Sigmoid colon (tissue), 7 donors: ENCODE data around the gene ORMDL3. TPM values are rescaled to one million over a fixed set of nuclear protein-coding genes. Genes with fewer than 3 reads are reported as not detected.

ENCODE experiments used
- DNase-seq: peaks from one replicate; pipeline ENCODE4 v3.0.0-alpha.2; 2019
- H3K27ac ChIP-seq, 4 donors: fragments of 200-600 bp; sonication (generic); one replicate each; pipeline ENCODE4 v1.5.1; 2016 to 2019; ENCODE audit warnings: mild to moderate bottlenecking in 1 of 4
- H3K27me3 ChIP-seq, 3 donors: fragments of 200-600 bp; sonication (generic); one replicate each; pipeline ENCODE4 v1.5.1; 2019; ENCODE audit warnings: mild to moderate bottlenecking in 1 of 3
- H3K36me3 ChIP-seq, 4 donors: fragments of 200-600 bp; sonication (generic); one replicate each; pipeline ENCODE4 v1.5.1; 2016 to 2019
- H3K4me1 ChIP-seq, 4 donors: fragments of 200-600 bp; sonication (generic); one replicate each; pipeline ENCODE4 v1.5.1; 2017 to 2019
- H3K4me3 ChIP-seq, 4 donors: fragments of 200-600 bp; sonication (generic); one replicate each; pipeline ENCODE4 v1.5.1; 2017 to 2019; ENCODE audit warnings: mild to moderate bottlenecking in 2 of 4, moderate library complexity in 1 of 4
- H3K9me3 ChIP-seq, 4 donors: fragments of 200-600 bp in 3 of 4; sonication (generic) in 3 of 4; one replicate each; pipeline versions ENCODE4 v1.5.1 to v1.6.1; 2013 to 2019
- EP300 ChIP-seq, 4 donors: sonication (generic); formaldehyde crosslinking; IDR thresholded peaks; one replicate each; pipeline ENCODE4 v1.6.1; 2017; ENCODE audit warnings: antibody characterized with exemption in 4 of 4
- POLR2A ChIP-seq, 2 donors: fragments of 450-650 bp; IDR thresholded peaks; one replicate each; pipeline ENCODE4 v1.6.1; 2016; ENCODE audit warnings: antibody characterized with exemption in 2 of 2, mild to moderate bottlenecking in 2 of 2, moderate library complexity in 2 of 2
- POLR2AphosphoS5 ChIP-seq, 4 donors: sonication (generic); formaldehyde crosslinking; IDR thresholded peaks; one replicate each; pipeline ENCODE4 v1.6.1; 2017; ENCODE audit warnings: antibody characterized with exemption in 4 of 4
- WGBS, 2 donors: extraction: QIAGEN DNeasy Blood & Tissue Kit; methylation state at CpG; one replicate each; pipeline ENCODE4 v1.1.7; 2013; 5-methylcytosine and 5-hydroxymethylcytosine counted together
- intact Hi-C: fragments of 100-400 bp; cut with DNase I; formaldehyde crosslinking; loops from one replicate; pipeline ENCODE4 v1.15.1; 2023
- polyA plus RNA-seq, 3 donors: library from polyadenylated mRNA; stranded (reverse); fragments of 200-250 nt; gene quantifications; one replicate each; pipeline ENCODE4 v1.2.3, GENCODE V29; 2013
- total RNA-seq, 4 donors: library from RNA; depleted of rRNA; stranded (reverse); fragments of >200 nt; gene quantifications; one replicate each; pipeline ENCODE4 v1.1.0, GENCODE V29; 2016
- TF ChIP-seq, protein P1 (sequence below), 4 experiments: fragments of 450-650 bp in 3 of 4; fragments of 200-600 bp in 1 of 4; IDR thresholded peaks; one replicate each; pipeline ENCODE4 v1.5.1; 2016 to 2019; ENCODE audit warnings: antibody characterized with exemption in 4 of 4, mild to moderate bottlenecking in 3 of 4, moderate library complexity in 2 of 4
- donor health status: healthy with polysubstance abuse.
- donor health status: Bipolar disorder and iron deficiency.
- donor health status: healthy.

The ORMDL3 gene
- total RNA-seq (10 to 100 TPM; 39.8 to 55.7 (median 51.8) TPM), polyA plus RNA-seq (10 to 100 TPM; 39.0 to 72.9 (median 43.9) TPM)

DNA sequence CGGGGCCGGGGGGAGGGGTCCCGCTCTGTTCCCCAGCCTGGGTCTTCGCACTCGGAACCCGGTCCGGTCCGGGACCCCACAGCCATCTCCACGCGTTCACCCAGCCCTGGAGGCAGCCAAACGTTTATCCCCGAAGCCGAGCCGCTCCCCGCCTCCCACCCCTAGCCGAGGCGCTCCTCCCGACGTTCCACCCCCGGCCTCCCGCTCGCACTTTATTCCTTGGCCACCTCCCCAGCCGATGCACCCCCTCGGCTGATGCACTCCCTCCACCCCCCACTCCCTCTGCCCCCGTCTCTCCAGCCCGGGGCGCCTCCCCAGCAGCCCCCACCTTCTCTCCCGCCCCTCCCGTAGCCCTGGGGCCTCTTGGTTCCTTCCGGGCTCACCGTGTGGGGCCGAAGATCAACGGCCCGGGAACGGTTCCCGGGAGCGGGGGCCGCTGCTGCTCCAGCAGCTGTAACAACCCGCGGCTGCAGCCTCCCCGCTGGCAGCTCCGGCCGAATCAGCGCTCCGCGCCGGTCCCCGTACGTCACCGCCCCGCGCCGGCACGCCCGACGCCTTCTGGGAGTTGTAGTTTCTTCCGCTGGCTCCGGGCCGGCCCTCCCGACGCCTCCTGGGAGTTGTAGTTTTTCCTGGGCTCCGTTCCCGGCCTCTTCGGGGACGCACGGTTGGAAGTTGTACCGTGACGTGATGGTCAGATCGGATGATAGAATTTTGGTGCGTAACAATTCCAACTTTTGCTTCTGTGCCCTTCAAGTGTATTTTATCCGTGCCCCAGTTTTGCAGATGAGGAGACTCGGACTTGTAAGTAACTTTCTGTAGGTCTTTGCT lies at the start of gene ORMDL3, which contains the start of gene LRRC3C:
Gene ORMDL3, minus strand, starts transcription at position 501 of the 828 bp plus-strand sequence. CDS start 3,398 bp downstream, outside the sequence.
Gene LRRC3C, plus strand, starts transcription at position 632 of the 828 bp plus-strand sequence. CDS start 13,792 bp downstream, outside the sequence.
- peak; percentile 98 for DNase-seq
- peak within 1 kb of the TSS; percentile 89 to 92 (median 90) for H3K27ac ChIP-seq
- H3K9me3 ChIP-seq: no peaks in the 10 kb centered on the region
- WGBS, 2 donors: 1 to 2% methylated on average over 72 of the region's 72 CpGs
- H3K4me1 ChIP-seq: peaks cover 0 to 46% (median 33%) of the 10 kb centered on the region in 4 donors
- TF ChIP-seq POLR2AphosphoS5 (IDR thresholded peaks at IDR 0.05): peak; percentile 79 to 93 (median 90)
- TF ChIP-seq, protein P1, sequence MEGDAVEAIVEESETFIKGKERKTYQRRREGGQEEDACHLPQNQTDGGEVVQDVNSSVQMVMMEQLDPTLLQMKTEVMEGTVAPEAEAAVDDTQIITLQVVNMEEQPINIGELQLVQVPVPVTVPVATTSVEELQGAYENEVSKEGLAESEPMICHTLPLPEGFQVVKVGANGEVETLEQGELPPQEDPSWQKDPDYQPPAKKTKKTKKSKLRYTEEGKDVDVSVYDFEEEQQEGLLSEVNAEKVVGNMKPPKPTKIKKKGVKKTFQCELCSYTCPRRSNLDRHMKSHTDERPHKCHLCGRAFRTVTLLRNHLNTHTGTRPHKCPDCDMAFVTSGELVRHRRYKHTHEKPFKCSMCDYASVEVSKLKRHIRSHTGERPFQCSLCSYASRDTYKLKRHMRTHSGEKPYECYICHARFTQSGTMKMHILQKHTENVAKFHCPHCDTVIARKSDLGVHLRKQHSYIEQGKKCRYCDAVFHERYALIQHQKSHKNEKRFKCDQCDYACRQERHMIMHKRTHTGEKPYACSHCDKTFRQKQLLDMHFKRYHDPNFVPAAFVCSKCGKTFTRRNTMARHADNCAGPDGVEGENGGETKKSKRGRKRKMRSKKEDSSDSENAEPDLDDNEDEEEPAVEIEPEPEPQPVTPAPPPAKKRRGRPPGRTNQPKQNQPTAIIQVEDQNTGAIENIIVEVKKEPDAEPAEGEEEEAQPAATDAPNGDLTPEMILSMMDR (IDR thresholded peaks at IDR 0.05): no peak
- peak in 1 of 4 donors; percentile 72 for TF ChIP-seq EP300 (IDR thresholded peaks at IDR 0.05)
- TF ChIP-seq POLR2A (IDR thresholded peaks at IDR 0.05): peak in 1 of 2 donors; percentile 64
- intact Hi-C loops: loop anchor here (5.0 kb wide), 1 partner anchor 170 kb away; no protein-coding TSS in a partner anchor
- H3K36me3 ChIP-seq: peaks cover 11 to 18% (median 14%) of the 10 kb centered on the region in 4 donors
- H3K4me3 ChIP-seq: peak within 1 kb of the TSS; percentile 54 to 93 (median 91)
- no peaks in the 10 kb centered on the region for H3K27me3 ChIP-seq

DNA sequence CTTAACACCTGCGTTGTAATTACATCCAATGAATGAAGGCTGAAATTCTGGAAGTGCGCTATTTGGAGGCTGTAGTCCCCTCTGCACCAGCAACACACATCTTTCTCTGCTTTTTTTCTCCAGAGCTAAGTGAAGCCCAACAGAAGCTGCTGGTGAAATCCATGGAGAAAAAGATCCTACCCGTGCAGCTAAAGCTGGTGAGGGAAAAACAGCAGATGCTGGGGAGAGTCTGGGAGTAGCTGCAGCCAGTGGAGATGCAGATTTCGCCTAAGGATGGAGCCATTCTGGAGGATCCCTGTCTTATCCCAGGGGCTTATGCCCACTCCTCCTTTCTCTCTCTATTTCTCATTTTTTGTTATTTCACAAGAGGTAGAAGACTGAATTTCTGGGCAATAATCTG lies 48.4 kb upstream of the ORMDL3 start:
- no peak for DNase-seq
- H3K36me3 ChIP-seq: no peaks in the 10 kb centered on the region
- H3K27ac ChIP-seq: no peak overlapping the region
- no peak overlapping the region for H3K4me3 ChIP-seq
- H3K4me1 ChIP-seq: peaks cover 0 to 15% (median 8%) of the 10 kb centered on the region in 4 donors
- H3K27me3 ChIP-seq: peaks cover 0 to 3% (median 0%) of the 10 kb centered on the region in 3 donors
- 74 to 80% methylated on average over 4 of the region's 4 CpGs for WGBS, 2 donors
- intact Hi-C loops: loop anchor here (10.0 kb wide), 1 partner anchor 351 kb away; the partner anchor contains the start of gene PPP1R1B
- H3K9me3 ChIP-seq: no peaks in the 10 kb centered on the region
- TF ChIP-seq POLR2AphosphoS5 (IDR thresholded peaks at IDR 0.05): no peak
- TF ChIP-seq, protein P1 (IDR thresholded peaks at IDR 0.05): no peak
- TF ChIP-seq POLR2A (IDR thresholded peaks at IDR 0.05): no peak
- TF ChIP-seq EP300 (IDR thresholded peaks at IDR 0.05): no peak

GRCh38 chr17:39974433-39974832 lies 47.0 kb upstream of the ORMDL3 start:
- no peak overlapping the region for H3K4me3 ChIP-seq
- H3K9me3 ChIP-seq: no peaks in the 10 kb centered on the region
- 82 to 83% methylated on average over 5 of the region's 5 CpGs for WGBS, 2 donors
- DNase-seq: no peak
- H3K36me3 ChIP-seq: no peaks in the 10 kb centered on the region
- peaks cover 0 to 7% (median 2%) of the 10 kb centered on the region in 4 donors for H3K4me1 ChIP-seq
- TF ChIP-seq POLR2A (IDR thresholded peaks at IDR 0.05): no peak
- TF ChIP-seq EP300 (IDR thresholded peaks at IDR 0.05): no peak
- TF ChIP-seq, protein P1 (IDR thresholded peaks at IDR 0.05): no peak
- TF ChIP-seq POLR2AphosphoS5 (IDR thresholded peaks at IDR 0.05): no peak
- intact Hi-C loops: loop anchor here (10.0 kb wide), 1 partner anchor 350 kb away; the partner anchor contains the start of gene PPP1R1B
- H3K27ac ChIP-seq: no peak overlapping the region
- peaks cover 0 to 7% (median 0%) of the 10 kb centered on the region in 3 donors for H3K27me3 ChIP-seq

- no peak overlapping the region for H3K27ac ChIP-seq
- TF ChIP-seq EP300 (IDR thresholded peaks at IDR 0.05) (no peak), POLR2AphosphoS5 (IDR thresholded peaks at IDR 0.05) (no peak), POLR2A (IDR thresholded peaks at IDR 0.05) (no peak)
- TF ChIP-seq, protein P1 (IDR thresholded peaks at IDR 0.05): no peak
- intact Hi-C loops: loop anchor here (10.0 kb wide), 1 partner anchor 349 kb away; the partner anchor contains the start of gene PPP1R1B
- H3K9me3 ChIP-seq: no peaks in the 10 kb centered on the region
- 89 to 94% methylated on average over 2 of the region's 2 CpGs for WGBS, 2 donors
- H3K4me3 ChIP-seq: no peak overlapping the region
- no peak for DNase-seq
- H3K36me3 ChIP-seq: no peaks in the 10 kb centered on the region
- peaks cover 0 to 7% (median 0%) of the 10 kb centered on the region in 3 donors for H3K27me3 ChIP-seq
- no peaks in the 10 kb centered on the region for H3K4me1 ChIP-seq
Measured at GRCh38 chr17:39973496-39973895, 46.1 kb upstream of the ORMDL3 start.
